KMS-11 (cell line): ENCODE data around the gene CYSTM1.

ENCODE experiments used
- H2AFZ ChIP-seq: fragments of 200-600 bp; sonication (generic); 2 replicates; pipeline ENCODE4 v1.6.1; 2016; ENCODE audit warnings: antibody characterized with exemption, mixed run types, low read depth
- H3K27ac ChIP-seq: fragments of 200-600 bp; sonication (generic); 2 replicates; pipeline ENCODE4 v1.6.1; 2016; ENCODE audit warnings: mild to moderate bottlenecking, mixed run types
- H3K27me3 ChIP-seq: fragments of 200-600 bp; sonication (generic); 2 replicates; pipeline ENCODE4 v1.6.1; 2017; ENCODE audit warnings: mild to moderate bottlenecking, low read depth, mixed run types, moderate library complexity; ENCODE audit not compliant: insufficient read depth
- H3K36me3 ChIP-seq: fragments of 200-600 bp; sonication (generic); 2 replicates; pipeline ENCODE4 v1.6.1; 2017; ENCODE audit warnings: mild to moderate bottlenecking, mixed run types; ENCODE audit not compliant: insufficient read depth
- H3K4me1 ChIP-seq: fragments of 200-600 bp; sonication (generic); 2 replicates; pipeline ENCODE4 v1.6.1; 2016; ENCODE audit warnings: mild to moderate bottlenecking, low read depth, mixed run types; ENCODE audit not compliant: poor library complexity, severe bottlenecking
- H3K4me2 ChIP-seq: fragments of 200-600 bp; sonication (generic); 2 replicates; pipeline ENCODE4 v1.7.0; 2016; ENCODE audit warnings: mild to moderate bottlenecking, mixed run types
- H3K4me3 ChIP-seq: fragments of 200-600 bp; sonication (generic); IDR thresholded peaks from 2 replicates; pipeline ENCODE4 v1.6.1; 2017; ENCODE audit warnings: low read depth, low read length, mixed read lengths; ENCODE audit not compliant: insufficient read depth
- H3K79me2 ChIP-seq: fragments of 200-600 bp; sonication (generic); 2 replicates; pipeline ENCODE4 v1.6.1; 2016; ENCODE audit warnings: low read depth, mixed run types; ENCODE audit not compliant: insufficient read depth
- H3K9ac ChIP-seq: fragments of 200-600 bp; sonication (generic); 2 replicates; pipeline ENCODE4 v1.6.1; 2016; ENCODE audit warnings: mild to moderate bottlenecking, mixed run types
- H4K20me1 ChIP-seq: fragments of 200-600 bp; sonication (generic); 2 replicates; pipeline ENCODE4 v1.6.1; 2016; ENCODE audit warnings: mild to moderate bottlenecking, mixed run types; ENCODE audit not compliant: insufficient read depth
- CTCF ChIP-seq: fragments of 200-600 bp; sonication (generic); conservative IDR thresholded peaks from 2 replicates; pipeline ENCODE4 v1.6.1; 2017; ENCODE audit warnings: low read depth, mild to moderate bottlenecking, antibody characterized with exemption, low read length, moderate library complexity, mixed read lengths

CYSTM1 gene

GRCh38 chr5:140178482-140179116, 3.6 kb downstream of the CYSTM1 start:
- no peaks in the 10 kb centered on the region for H3K27me3 ChIP-seq
- H3K4me1 ChIP-seq, result peaks cover 49% of the 10 kb centered on the region
- no peak overlapping the region for H3K9ac ChIP-seq
- H3K36me3 ChIP-seq, result no peaks in the 10 kb centered on the region
- H3K27ac ChIP-seq, result no peak overlapping the region
- H4K20me1 ChIP-seq, result no peaks in the 10 kb centered on the region
- H3K4me3 ChIP-seq, result no peak overlapping the region
- H2AFZ ChIP-seq, result no peak overlapping the region
- TF ChIP-seq CTCF, result no peak
- no peak overlapping the region for H3K4me2 ChIP-seq
- no peaks in the 10 kb centered on the region for H3K79me2 ChIP-seq

GRCh38 chr5:140181002-140181483, 6.1 kb downstream of the CYSTM1 start:
- Histone ChIP-seq H3K27ac (peak overlapping the region; percentile 54; the same call in 1 of the 2 replicates), H3K36me3 (no peaks in the 10 kb centered on the region), H4K20me1 (no peaks in the 10 kb centered on the region), H3K27me3 (no peaks in the 10 kb centered on the region), H3K4me2 (peak overlapping the region; percentile 85), H2AFZ (peak overlapping the region; percentile 71), H3K9ac (peak overlapping the region; percentile 26; the same call in 1 of the 2 replicates), H3K79me2 (no peaks in the 10 kb centered on the region), H3K4me3 (no peak overlapping the region), H3K4me1 (peaks cover 36% of the 10 kb centered on the region)
- no peak for TF ChIP-seq CTCF

- Histone ChIP-seq H4K20me1 (no peaks in the 10 kb centered on the region), H3K9ac (no peak overlapping the region), H3K27me3 (no peaks in the 10 kb centered on the region), H3K27ac (peak overlapping the region; percentile 54; the same call in 1 of the 2 replicates), H2AFZ (peak overlapping the region; percentile 71; the same call in 1 of the 2 replicates), H3K79me2 (no peaks in the 10 kb centered on the region), H3K4me2 (peak overlapping the region; percentile 85), H3K4me3 (no peak overlapping the region), H3K36me3 (no peaks in the 10 kb centered on the region), H3K4me1 (peaks cover 31% of the 10 kb centered on the region)
- no peak for TF ChIP-seq CTCF
Observed at GRCh38 chr5:140181525-140181924, 6.5 kb downstream of the CYSTM1 start.

GRCh38 chr5:140182075-140182711, 7.2 kb downstream of the CYSTM1 start:
- no peaks in the 10 kb centered on the region for H3K27me3 ChIP-seq
- H3K4me2 ChIP-seq, result peak overlapping the region; percentile 21; the same call in 1 of the 2 replicates
- TF ChIP-seq CTCF, result no peak

More at GRCh38 chr5:140182075-140182711, 7.2 kb downstream of the CYSTM1 start:
- no peaks in the 10 kb centered on the region for H3K79me2 ChIP-seq
- no peak overlapping the region for H2AFZ ChIP-seq
- no peaks in the 10 kb centered on the region for H4K20me1 ChIP-seq
- no peak overlapping the region for H3K4me3 ChIP-seq
- no peak overlapping the region for H3K27ac ChIP-seq
- no peak overlapping the region for H3K9ac ChIP-seq
- peaks cover 30% of the 10 kb centered on the region for H3K4me1 ChIP-seq
- no peaks in the 10 kb centered on the region for H3K36me3 ChIP-seq
